Kidney (tissue), 14 donors: ENCODE results near the gene CPT2. TPM values are rescaled to one million over a fixed set of nuclear protein-coding genes. Genes with fewer than 3 reads are reported as not detected.

Experiments
- DNase-seq, 5 donors: peaks; one replicate each; pipeline ENCODE4 v3.0.0-alpha.2; 2013 to 2020
- FAIRE-seq: peaks from 2 replicates; lab custom pipeline; 2012; peaks lifted over from hg19 to GRCh38; lab: Jason Lieb, UNC
- H3K27ac ChIP-seq, 2 donors: one replicate each; pipeline ENCODE4 v1.7.0; 2013; ENCODE audit warnings: low read depth in 2 of 2, low read length in 2 of 2, inconsistent platforms in 1 of 2
- H3K27me3 ChIP-seq: one replicate; pipeline ENCODE4 v1.7.1; 2013; ENCODE audit warnings: low read length, inconsistent platforms; ENCODE audit not compliant: control insufficient read depth, insufficient read depth
- H3K36me3 ChIP-seq, 3 donors: one replicate each; pipeline versions ENCODE4 v1.7.0 to v1.7.1; 2013; ENCODE audit warnings: low read length in 3 of 3, control low read depth in 1 of 3, inconsistent platforms in 1 of 3; ENCODE audit not compliant: insufficient read depth in 3 of 3, control insufficient read depth in 2 of 3
- H3K4me1 ChIP-seq, 3 donors: one replicate each; pipeline versions ENCODE4 v1.7.0 to v1.7.1; 2013; ENCODE audit warnings: low read length in 3 of 3, inconsistent platforms in 1 of 3, low read depth in 1 of 3; ENCODE audit not compliant: control insufficient read depth in 2 of 3, insufficient read depth in 2 of 3
- H3K4me3 ChIP-seq, 3 donors: one replicate each; pipeline versions ENCODE4 v1.7.0 to v1.8.1; 2013; ENCODE audit warnings: low read length in 3 of 3, control low read depth in 1 of 3, inconsistent platforms in 1 of 3
- H3K9ac ChIP-seq, 3 donors: one replicate each; pipeline versions ENCODE4 v1.7.0 to v1.7.1; 2013; ENCODE audit warnings: low read length in 3 of 3, control low read depth in 1 of 3, inconsistent platforms in 1 of 3
- H3K9me3 ChIP-seq, 3 donors: one replicate each; pipeline versions ENCODE4 v1.7.0 to v1.7.1; 2013; ENCODE audit warnings: low read length in 3 of 3, control low read depth in 1 of 3, inconsistent platforms in 1 of 3; ENCODE audit not compliant: control insufficient read depth in 2 of 3, insufficient read depth in 1 of 3
- CTCF ChIP-seq: IDR thresholded peaks from 3 replicates; pipeline ENCODE4 v1.5.1; 2012; ENCODE audit warnings: mild to moderate bottlenecking, moderate library complexity, borderline replicate concordance; ENCODE audit not compliant: insufficient read depth; ENCODE audit errors: extremely low read depth
- intact Hi-C: fragments of 100-400 bp; cut with DNase I; formaldehyde crosslinking; loops from one replicate; pipeline ENCODE4 v1.11.1; 2022
- polyA plus RNA-seq: library from polyadenylated mRNA; stranded (reverse); fragments of 350-450 nt; fragmentation: Illumina TruSeq; extraction: RNeasy Lipid Tissue Mini Kit (QIAGEN cat#74804); gene quantifications from one replicate; pipeline ENCODE4 v1.2.3, GENCODE V29; 2014; ENCODE audit warnings: low read depth, low replicate concordance; ENCODE audit not compliant: insufficient read depth
- total RNA-seq: library from RNA; stranded (reverse); fragmentation: NEBNext Ultra II Directional; extraction: Animal tissue kit (Norgen Biotek cat#: 25700); gene quantifications from one replicate; pipeline ENCODE4 v1.2.1, GENCODE V29; 2021
- donor health status: control.
- donor health status: control.
- donor health status: control.
- donor health status: control.
- donor health status: control.
- donor health status: DM: yes; HTN: yes; CAD: no.
- donor health status: Normal renal cell carcinoma (clear cell type).

CPT2 gene
- total and polyA plus RNA-seq, 2 donors from 2014 or later: 24.2 to 57.7 TPM

GRCh38 chr1:53206735-53207379 lies 10.2 kb downstream of the CPT2 start:
- H3K4me1 ChIP-seq: no peaks in the 10 kb centered on the region
- H3K9ac ChIP-seq: no peak overlapping the region
- FAIRE-seq (no peak), DNase-seq (no peak)
- no peak overlapping the region for H3K27ac ChIP-seq
- peaks cover 0 to 2% (median 0%) of the 10 kb centered on the region in 3 donors for H3K9me3 ChIP-seq
- intact Hi-C loops: no loop called here
- no peaks in the 10 kb centered on the region for H3K27me3 ChIP-seq
- H3K36me3 ChIP-seq: peaks cover 14 to 58% (median 49%) of the 10 kb centered on the region in 3 donors
- no peak overlapping the region for H3K4me3 ChIP-seq
- no peak for TF ChIP-seq CTCF

- FAIRE-seq: no peak
- Histone ChIP-seq H3K4me3 (no peak overlapping the region), H3K36me3 (peaks cover 9 to 49% (median 47%) of the 10 kb centered on the region in 3 donors), H3K9ac (no peak overlapping the region), H3K27me3 (no peaks in the 10 kb centered on the region), H3K4me1 (no peaks in the 10 kb centered on the region), H3K27ac (no peak overlapping the region), H3K9me3 (peaks cover 0 to 2% (median 0%) of the 10 kb centered on the region in 3 donors)
- intact Hi-C loops: no loop called here
- TF ChIP-seq CTCF: no peak
- DNase-seq: no peak
Observed at GRCh38 chr1:53207726-53208125, 11.1 kb downstream of the CPT2 start.

- intact Hi-C loops: no loop called here
- no peak for TF ChIP-seq CTCF
- H3K36me3 ChIP-seq: peaks cover 7 to 57% (median 44%) of the 10 kb centered on the region in 3 donors
- FAIRE-seq: no peak
- DNase-seq: no peak
- H3K4me3 ChIP-seq: no peak overlapping the region
- H3K27ac ChIP-seq: no peak overlapping the region
- H3K9ac ChIP-seq: no peak overlapping the region
- peaks cover 0 to 2% (median 0%) of the 10 kb centered on the region in 3 donors for H3K9me3 ChIP-seq
- peaks cover 0 to 3% (median 0%) of the 10 kb centered on the region in 3 donors for H3K4me1 ChIP-seq
- no peaks in the 10 kb centered on the region for H3K27me3 ChIP-seq
Observed at GRCh38 chr1:53210352-53210751, 13.7 kb downstream of the CPT2 start.
